Esophagus squamous epithelium (tissue), 5 donors: Measurements from ENCODE around the gene FBXO30. TPM values are rescaled to one million over a fixed set of nuclear protein-coding genes. Genes with fewer than 3 reads are reported as not detected.

ENCODE experiments used
- DNase-seq: peaks from one replicate; lab custom pipeline; 2025; lab: John Stamatoyannopoulos, UW
- H3K27ac ChIP-seq, 4 donors: fragments of 200-600 bp; sonication (generic); one replicate each; pipeline ENCODE4 v1.5.1; 2016 to 2019; ENCODE audit warnings: mild to moderate bottlenecking in 1 of 4
- H3K27me3 ChIP-seq, 4 donors: fragments of 200-600 bp; sonication (generic); 1 replicate in 3 of 4; 2 replicates in 1 of 4; pipeline versions ENCODE4 v1.5.1 to v1.6.0; 2017 to 2021; ENCODE audit warnings: antibody characterized with exemption in 1 of 4
- H3K36me3 ChIP-seq, 3 donors: fragments of 200-600 bp; sonication (generic); one replicate each; pipeline ENCODE4 v1.5.1; 2016 to 2019
- H3K4me1 ChIP-seq, 3 donors: fragments of 200-600 bp; sonication (generic); one replicate each; pipeline ENCODE4 v1.5.1; 2017 to 2019
- H3K4me3 ChIP-seq, 4 donors: fragments of 200-600 bp; sonication (generic); 1 replicate in 3 of 4; 2 replicates in 1 of 4; pipeline ENCODE4 v1.5.1; 2016 to 2019; ENCODE audit warnings: mild to moderate bottlenecking in 2 of 4, moderate library complexity in 1 of 4
- H3K9me3 ChIP-seq, 3 donors: fragments of 200-600 bp; sonication (generic); one replicate each; pipeline ENCODE4 v1.5.1; 2016 to 2019
- POLR2A ChIP-seq, 4 donors: fragments of 450-650 bp; IDR thresholded peaks; one replicate each; pipeline ENCODE4 v1.6.1; 2017; ENCODE audit warnings: antibody characterized with exemption in 4 of 4, mild to moderate bottlenecking in 4 of 4, moderate library complexity in 3 of 4
- WGBS, 2 donors: methylation state at CpG; one replicate each; pipeline ENCODE4 v1.1.5; 2018; 5-methylcytosine and 5-hydroxymethylcytosine counted together
- intact Hi-C: fragments of 100-400 bp; cut with DNase I; formaldehyde crosslinking; loops from one replicate; pipeline ENCODE4 v1.15.0; 2022
- total RNA-seq, 4 donors: library from RNA; depleted of rRNA; stranded (reverse); fragments of >200 nt; gene quantifications; one replicate each; pipeline ENCODE4 v1.1.0, GENCODE V29; 2016
- TF ChIP-seq, protein P1 (sequence below), 6 experiments: fragments of 450-650 bp in 4 of 6; fragments of 200-600 bp in 2 of 6; sonication (generic) in 2 of 6; IDR thresholded peaks; one replicate each; pipeline ENCODE4 v1.5.1; 2016 to 2019; ENCODE audit warnings: antibody characterized with exemption in 6 of 6, mild to moderate bottlenecking in 4 of 6, moderate library complexity in 4 of 6
- donor health status: DM: yes; HTN: yes; CAD: no.

FBXO30 gene, protein sequence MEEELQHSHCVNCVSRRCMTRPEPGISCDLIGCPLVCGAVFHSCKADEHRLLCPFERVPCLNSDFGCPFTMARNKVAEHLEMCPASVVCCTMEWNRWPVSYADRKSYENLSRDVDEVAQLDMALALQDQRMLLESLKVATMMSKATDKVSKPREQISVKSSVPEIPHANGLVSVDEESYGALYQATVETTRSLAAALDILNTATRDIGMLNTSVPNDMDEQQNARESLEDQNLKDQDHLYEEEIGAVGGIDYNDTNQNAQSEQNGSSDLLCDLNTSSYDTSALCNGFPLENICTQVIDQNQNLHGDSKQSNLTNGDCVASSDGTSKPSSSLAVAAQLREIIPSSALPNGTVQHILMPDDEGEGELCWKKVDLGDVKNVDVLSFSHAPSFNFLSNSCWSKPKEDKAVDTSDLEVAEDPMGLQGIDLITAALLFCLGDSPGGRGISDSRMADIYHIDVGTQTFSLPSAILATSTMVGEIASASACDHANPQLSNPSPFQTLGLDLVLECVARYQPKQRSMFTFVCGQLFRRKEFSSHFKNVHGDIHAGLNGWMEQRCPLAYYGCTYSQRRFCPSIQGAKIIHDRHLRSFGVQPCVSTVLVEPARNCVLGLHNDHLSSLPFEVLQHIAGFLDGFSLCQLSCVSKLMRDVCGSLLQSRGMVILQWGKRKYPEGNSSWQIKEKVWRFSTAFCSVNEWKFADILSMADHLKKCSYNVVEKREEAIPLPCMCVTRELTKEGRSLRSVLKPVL
- 10 to 100 TPM in 1 of 4 donors, 1 to 10 TPM in 3; 4.1 to 23.7 (median 9.0) TPM for total RNA-seq

- TF ChIP-seq POLR2A (IDR thresholded peaks at IDR 0.05): peak in 3 of 4 donors; percentile 46 to 87 (median 87)
- TF ChIP-seq, protein P1, sequence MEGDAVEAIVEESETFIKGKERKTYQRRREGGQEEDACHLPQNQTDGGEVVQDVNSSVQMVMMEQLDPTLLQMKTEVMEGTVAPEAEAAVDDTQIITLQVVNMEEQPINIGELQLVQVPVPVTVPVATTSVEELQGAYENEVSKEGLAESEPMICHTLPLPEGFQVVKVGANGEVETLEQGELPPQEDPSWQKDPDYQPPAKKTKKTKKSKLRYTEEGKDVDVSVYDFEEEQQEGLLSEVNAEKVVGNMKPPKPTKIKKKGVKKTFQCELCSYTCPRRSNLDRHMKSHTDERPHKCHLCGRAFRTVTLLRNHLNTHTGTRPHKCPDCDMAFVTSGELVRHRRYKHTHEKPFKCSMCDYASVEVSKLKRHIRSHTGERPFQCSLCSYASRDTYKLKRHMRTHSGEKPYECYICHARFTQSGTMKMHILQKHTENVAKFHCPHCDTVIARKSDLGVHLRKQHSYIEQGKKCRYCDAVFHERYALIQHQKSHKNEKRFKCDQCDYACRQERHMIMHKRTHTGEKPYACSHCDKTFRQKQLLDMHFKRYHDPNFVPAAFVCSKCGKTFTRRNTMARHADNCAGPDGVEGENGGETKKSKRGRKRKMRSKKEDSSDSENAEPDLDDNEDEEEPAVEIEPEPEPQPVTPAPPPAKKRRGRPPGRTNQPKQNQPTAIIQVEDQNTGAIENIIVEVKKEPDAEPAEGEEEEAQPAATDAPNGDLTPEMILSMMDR (IDR thresholded peaks at IDR 0.05): peak in 5 of 6 experiments; percentile 9 to 48 (median 38)
- intact Hi-C loops: no loop called here
- Histone ChIP-seq H3K27me3 (no peaks in the 10 kb centered on the region), H3K27ac (peak within 1 kb of the TSS; percentile 93 to 95 (median 95)), H3K4me3 (peak within 1 kb of the TSS; percentile 77 to 82 (median 80)), H3K36me3 (no peaks in the 10 kb centered on the region), H3K9me3 (no peaks in the 10 kb centered on the region), H3K4me1 (peaks cover 10 to 55% (median 10%) of the 10 kb centered on the region in 3 donors)
- 0 to 1% methylated on average over 19 to 25 of the region's 88 CpGs for WGBS, 2 donors
- DNase-seq: peak; percentile 52
Measured at GRCh38 chr6:145814501-145815308, at the start of gene FBXO30. FBXO30 (minus strand) TSS chr6:145814795; CDS start chr6:145806405, 8,390 bp downstream.

GRCh38 chr6:145863988-145864616 lies 49.5 kb upstream of the FBXO30 start:
- Histone ChIP-seq H3K36me3 (no peaks in the 10 kb centered on the region), H3K4me1 (peaks cover 0 to 6% (median 0%) of the 10 kb centered on the region in 3 donors), H3K27ac (no peak overlapping the region), H3K4me3 (no peak overlapping the region), H3K27me3 (no peaks in the 10 kb centered on the region), H3K9me3 (peaks cover 0 to 6% (median 6%) of the 10 kb centered on the region in 3 donors)
- 74 to 85% methylated on average over 2 of the region's 2 CpGs for WGBS, 2 donors
- TF ChIP-seq, protein P1 (IDR thresholded peaks at IDR 0.05): no peak
- TF ChIP-seq POLR2A (IDR thresholded peaks at IDR 0.05): no peak
- intact Hi-C loops: no loop called here
- no peak for DNase-seq

GRCh38 chr6:145863366-145863765 lies 48.8 kb upstream of the FBXO30 start:
- TF ChIP-seq POLR2A (IDR thresholded peaks at IDR 0.05): no peak
- TF ChIP-seq, protein P1 (IDR thresholded peaks at IDR 0.05): no peak
- H3K4me1 ChIP-seq: peaks cover 0 to 6% (median 0%) of the 10 kb centered on the region in 3 donors
- no peak overlapping the region for H3K27ac ChIP-seq
- H3K4me3 ChIP-seq: no peak overlapping the region
- no peaks in the 10 kb centered on the region for H3K36me3 ChIP-seq
- no peaks in the 10 kb centered on the region for H3K27me3 ChIP-seq
- no peak for DNase-seq
- WGBS, 2 donors: 53 to 65% methylated on average over 1 of the region's 1 CpG
- H3K9me3 ChIP-seq: peaks cover 0 to 6% (median 6%) of the 10 kb centered on the region in 3 donors
- intact Hi-C loops: no loop called here

DNA sequence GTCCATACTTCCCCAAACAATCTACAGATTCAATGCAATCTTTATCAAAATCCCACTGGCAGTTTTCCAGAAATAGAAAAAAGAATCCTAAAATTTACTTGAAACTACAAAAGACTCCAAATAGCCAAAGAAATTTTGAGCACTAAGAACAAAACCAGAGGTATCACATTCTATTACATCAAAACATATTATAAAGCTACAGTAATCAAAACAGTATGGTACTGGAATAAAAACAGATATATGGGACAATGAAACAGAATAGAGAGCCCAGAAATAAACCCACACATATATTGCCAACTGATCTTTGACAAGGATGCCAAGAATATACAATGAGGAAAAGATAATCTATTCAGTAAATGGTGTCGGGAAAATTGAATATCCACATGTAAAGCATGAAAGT lies 46.0 kb upstream of the FBXO30 start:
- Histone ChIP-seq H3K9me3 (peaks cover 0 to 6% (median 6%) of the 10 kb centered on the region in 3 donors), H3K36me3 (no peaks in the 10 kb centered on the region), H3K4me3 (no peak overlapping the region), H3K27ac (no peak overlapping the region), H3K4me1 (peaks cover 0 to 6% (median 0%) of the 10 kb centered on the region in 3 donors), H3K27me3 (no peaks in the 10 kb centered on the region)
- WGBS, 2 donors: 96 to 100% methylated on average over 1 of the region's 1 CpG
- DNase-seq: no peak
- intact Hi-C loops: no loop called here
- no peak for TF ChIP-seq POLR2A (IDR thresholded peaks at IDR 0.05)
- TF ChIP-seq, protein P1 (IDR thresholded peaks at IDR 0.05): no peak
